HepG2 (cell line): ENCODE measurements around the gene RIMKLB. TPM values are rescaled to one million over a fixed set of nuclear protein-coding genes. Genes with fewer than 3 reads are reported as not detected.

Experiments
- ATAC-seq: fragments of 200-7000 bp; cut with Tn5 transposase; 3 replicates; pipeline ENCODE4 v1.9.1; 2020; ENCODE audit warnings: mild to moderate bottlenecking, moderate library complexity
- BruUV-seq: library from RNA; stranded (reverse); fragments of 400-500 nt; replicated peaks from 2 replicates; lab custom pipeline; 2021; lab: Mats Ljungman, UMichigan
- CTCF ChIA-PET: fragments of 300-600 bp; formaldehyde crosslinking; extraction: SDS; loops from one replicate; lab custom pipeline; 2021; ENCODE audit warnings: low total read pairs, inconsistent platforms, low intra/inter-chr PET ratio; lab: Yijun Ruan, JAX
- POLR2A ChIA-PET: fragments of 350-600 bp; sonication (Branson Sonifier 250); formaldehyde crosslinking; loops from one replicate; lab custom pipeline; 2020; ENCODE audit warnings: antibody characterized with exemption, inconsistent platforms; lab: Yijun Ruan, JAX
- DNase-seq: peaks from one replicate; pipeline ENCODE4 v3.0.0-alpha.2; 2015; ENCODE audit warnings: low spot score
- FAIRE-seq: peaks from 3 replicates; lab custom pipeline; 2011; peaks lifted over from hg19 to GRCh38; lab: Jason Lieb, UNC
- H2AFZ ChIP-seq: one replicate; pipeline ENCODE4 v1.6.1; 2011; ENCODE audit warnings: low read length, inconsistent platforms
- H3K27ac ChIP-seq: fragments of 300-600 bp; 3 replicates; pipeline ENCODE4 v1.8.0; 2011; ENCODE audit warnings: mixed run types, mild to moderate bottlenecking, mixed read lengths, low read length, inconsistent platforms; ENCODE audit not compliant: insufficient read depth; ENCODE audit errors: extremely low read length
- H3K27me3 ChIP-seq, 2 experiments: fragments of 200-600 bp in 1 of 2; 2 replicates in 1 of 2; 3 replicates in 1 of 2; pipeline versions ENCODE4 v1.6.0 to v1.8.0; 2011; ENCODE audit warnings: low read length in 2 of 2, mild to moderate bottlenecking in 2 of 2, moderate library complexity in 2 of 2, inconsistent platforms in 1 of 2; ENCODE audit not compliant: insufficient read depth in 2 of 2, control insufficient read depth in 1 of 2
- H3K36me3 ChIP-seq, 2 experiments: fragments of 200-600 bp in 1 of 2; replicated peaks in 1 of 2; 2 replicates in 1 of 2; 3 replicates in 1 of 2; pipeline versions ENCODE4 v1.5.1 to v1.8.0; 2011; ENCODE audit warnings: low read length in 2 of 2, inconsistent platforms in 1 of 2; ENCODE audit not compliant: insufficient read depth in 2 of 2, control insufficient read depth in 1 of 2
- H3K4me1 ChIP-seq: 2 replicates; pipeline ENCODE4 v1.5.1; 2012; ENCODE audit warnings: low read length, inconsistent platforms; ENCODE audit not compliant: insufficient read depth
- H3K4me2 ChIP-seq: 2 replicates; pipeline ENCODE4 v1.6.0; 2011; ENCODE audit warnings: low read depth, low read length, inconsistent platforms
- H3K4me3 ChIP-seq, 3 experiments: fragments of 200-600 bp in 1 of 3; sonication (generic), shearing (Covaris generic) in 1 of 3; replicated peaks in 1 of 3; 2 replicates each; pipeline ENCODE4 v1.5.1; 2011 to 2016; ENCODE audit warnings: low read length in 3 of 3, inconsistent platforms in 2 of 3, low read depth in 2 of 3, mild to moderate bottlenecking in 2 of 3, control low read depth in 1 of 3, mixed read lengths in 1 of 3; ENCODE audit not compliant: insufficient read depth in 1 of 3
- H3K79me2 ChIP-seq: one replicate; pipeline ENCODE4 v1.6.1; 2011; ENCODE audit warnings: low read length, inconsistent platforms; ENCODE audit not compliant: insufficient read depth
- H3K9ac ChIP-seq: 2 replicates; pipeline ENCODE4 v1.6.0; 2011; ENCODE audit warnings: mild to moderate bottlenecking, low read depth, low read length, inconsistent platforms; ENCODE audit not compliant: insufficient read depth
- H3K9me3 ChIP-seq: 2 replicates; pipeline ENCODE4 v1.5.1; 2012; ENCODE audit warnings: mild to moderate bottlenecking, low read length
- H4K20me1 ChIP-seq: 2 replicates; pipeline ENCODE4 v1.6.0; 2011; ENCODE audit warnings: inconsistent platforms, mild to moderate bottlenecking, low read length, moderate library complexity; ENCODE audit not compliant: insufficient read depth
- AHR ChIP-seq: IDR thresholded peaks from 2 replicates; pipeline ENCODE4 v1.6.1; 2018; ENCODE audit warnings: missing genetic modification reagents, missing compliant biosample characterization
- EHMT2 ChIP-seq: fragments of 200-600 bp; sonication (generic); IDR thresholded peaks from 2 replicates; pipeline ENCODE4 v1.7.0; 2017; ENCODE audit warnings: antibody characterized with exemption, low read depth, low read length, borderline replicate concordance
- PHF8 ChIP-seq: sonication (generic); formaldehyde crosslinking; IDR thresholded peaks from 2 replicates; pipeline ENCODE4 v1.5.0; 2020; ENCODE audit warnings: missing genetic modification reagents
- POLR2AphosphoS2 ChIP-seq: IDR thresholded peaks from 2 replicates; pipeline ENCODE4 v1.6.1; 2011; ENCODE audit warnings: low read depth, low read length, improper control_type of control experiment
- PRPF4 ChIP-seq: fragments of 200-400 bp; formaldehyde crosslinking; IDR thresholded peaks from 2 replicates; pipeline ENCODE4 v1.6.1; 2016; ENCODE audit warnings: low read length, low read depth; ENCODE audit not compliant: poor library complexity, severe bottlenecking
- RELA ChIP-seq: sonication (generic); formaldehyde crosslinking; IDR thresholded peaks from 2 replicates; pipeline ENCODE4 v1.4.0; 2020; ENCODE audit warnings: missing genetic modification reagents
- REST ChIP-seq, 2 experiments: IDR thresholded peaks; 2 replicates each; pipeline ENCODE4 v1.6.1; 2011 to 2012; ENCODE audit warnings: low read length in 2 of 2, borderline replicate concordance in 1 of 2, low read depth in 1 of 2, mild to moderate bottlenecking in 1 of 2, moderate library complexity in 1 of 2
- RORA ChIP-seq: sonication (generic); formaldehyde crosslinking; IDR thresholded peaks from 2 replicates; pipeline ENCODE4 v1.5.0; 2020; ENCODE audit warnings: mild to moderate bottlenecking, missing genetic modification reagents, moderate library complexity
- SSRP1 ChIP-seq: IDR thresholded peaks from 2 replicates; pipeline ENCODE4 v1.6.1; 2016; ENCODE audit warnings: control low read depth
- ZBTB10 ChIP-seq: sonication (generic); formaldehyde crosslinking; IDR thresholded peaks from 2 replicates; pipeline ENCODE4 v1.4.0; 2020; ENCODE audit warnings: missing genetic modification reagents, borderline replicate concordance
- ZNF362 ChIP-seq: sonication (generic); formaldehyde crosslinking; IDR thresholded peaks from 2 replicates; pipeline ENCODE4 v1.4.0; 2020; ENCODE audit warnings: missing genetic modification reagents, mild to moderate bottlenecking, borderline replicate concordance
- ZNF605 ChIP-seq: sonication (generic); formaldehyde crosslinking; IDR thresholded peaks from 2 replicates; pipeline ENCODE4 v1.8.0; 2022; ENCODE audit warnings: mild to moderate bottlenecking, missing genetic modification reagents
- ZNF768 ChIP-seq: sonication (generic); formaldehyde crosslinking; IDR thresholded peaks from 2 replicates; pipeline ENCODE4 v1.4.0; 2020; ENCODE audit warnings: missing genetic modification reagents
- ZNF839 ChIP-seq: sonication (generic); formaldehyde crosslinking; IDR thresholded peaks from 2 replicates; pipeline ENCODE4 v1.4.0; 2020; ENCODE audit warnings: missing genetic modification reagents, mild to moderate bottlenecking, borderline replicate concordance
- ZNF841 ChIP-seq: sonication (generic); formaldehyde crosslinking; IDR thresholded peaks from 2 replicates; pipeline ENCODE4 v1.8.1; 2023; ENCODE audit warnings: missing genetic modification reagents, borderline replicate concordance
- WGBS: methylation state at CpG from one replicate; pipeline ENCODE4 v1.1.6; 2017; ENCODE audit warnings: low lambda C conversion rate; 5-methylcytosine and 5-hydroxymethylcytosine counted together
- in situ Hi-C: cut with HindIII; loops from 2 replicates; pipeline ENCODE4 v1.10.0; 2017; ENCODE audit warnings: low pct_unique_long_range_greater_than_20kb; ENCODE audit not compliant: extremely low pct_ligation_motif_present
- intact Hi-C: fragments of 100-400 bp; cut with micrococcal nuclease; formaldehyde crosslinking; loops from one replicate; pipeline ENCODE4 v1.10.0; 2022; ENCODE audit not compliant: unreplicated experiment
- polyA plus RNA-seq, 8 experiments: library from polyadenylated mRNA; depleted of rRNA in 3 of 8; stranded (reverse) in 7 of 8; unstranded in 1 of 8; fragments of >200 nt; fragmentation: Illumina TruSeq in 4 of 8; extraction: Trizol in 4 of 8; gene quantifications; 2 replicates each; pipeline versions ENCODE4 v1.2.1 to v1.2.3, GENCODE V29; 2011 to 2016; ENCODE audit warnings: low read depth in 4 of 8, missing spikeins in 1 of 8, mixed read lengths in 1 of 8; ENCODE audit not compliant: insufficient read depth in 1 of 8
- total RNA-seq, 5 experiments: library from RNA; depleted of rRNA; stranded (reverse); fragments of >200 nt; fragmentation: Illumina TruSeq; extraction: Trizol; gene quantifications; 2 replicates each; pipeline ENCODE4 v1.2.3, GENCODE V29; 2016; ENCODE audit warnings: low read depth in 1 of 5

Gene RIMKLB
- total and polyA plus RNA-seq, 2 of the 13 experiments (the other 11 are each of a cell fraction or from before 2014, with no cell fraction given), result 0.33 to 0.40 TPM

- H3K4me1 ChIP-seq, result no peaks in the 10 kb centered on the region
- 4% methylated on average over 2 of the region's 2 CpGs for WGBS
- H3K36me3 ChIP-seq, result no peaks in the 10 kb centered on the region
- DNase-seq (no peak), FAIRE-seq (no peak), ATAC-seq (no peak)
- H3K9me3 ChIP-seq, result no peaks in the 10 kb centered on the region
- intact Hi-C loops, result no loop called here
- POLR2A ChIA-PET, result no interaction called here
- no peak overlapping the region for H3K4me2 ChIP-seq
- H3K27me3 ChIP-seq, result peaks cover 1 to 23% of the 10 kb centered on the region in 2 experiments; a peak in 1 of 5 replicates
- BruUV-seq, result no TSS peak
- H3K79me2 ChIP-seq, result no peaks in the 10 kb centered on the region
- no peak overlapping the region for H3K4me3 ChIP-seq
- H4K20me1 ChIP-seq, result no peaks in the 10 kb centered on the region
- no peak overlapping the region for H3K27ac ChIP-seq
- in situ Hi-C loops, result no loop called here
- no peak overlapping the region for H2AFZ ChIP-seq
- CTCF ChIA-PET, result no interaction called here
- no peak overlapping the region for H3K9ac ChIP-seq
- TF ChIP-seq REST (IDR thresholded peaks at IDR 0.05; ENCODE audit: borderline replicate concordance in 1 of 2, low read depth in 1 of 2, low read length in 2 of 2) (no peak), SSRP1 (CRISPR knock-in tag) (no peak), RELA (CRISPR knock-in tag) (no peak), PRPF4 (no peak), ZNF362 (CRISPR knock-in tag) (no peak), EHMT2 (no peak), AHR (CRISPR knock-in tag) (no peak), ZNF841 (no peak), ZNF605 (no peak), RORA (CRISPR knock-in tag) (no peak), ZNF768 (CRISPR knock-in tag) (no peak), POLR2AphosphoS2 (no peak), PHF8 (CRISPR knock-in tag) (no peak), ZBTB10 (no peak), ZNF839 (no peak)
These were observed 9.8 kb upstream of the RIMKLB start for GRCh38 chr12:8687846-8688601.
